Right lobe of liver (tissue), 6 donors: ENCODE measurements around the gene ASPSCR1. TPM values are rescaled to one million over a fixed set of nuclear protein-coding genes. Genes with fewer than 3 reads are reported as not detected.

ENCODE experiments used
- ATAC-seq, 4 donors: fragments of 200-7000 bp; cut with Tn5 transposase; one replicate each; pipeline ENCODE4 v1.9.1; 2020; ENCODE audit warnings: mild to moderate bottlenecking in 4 of 4, moderate library complexity in 4 of 4
- DNase-seq, 3 donors: peaks; one replicate each; pipeline ENCODE4 v3.0.0-alpha.2; 2020
- H3K27ac ChIP-seq, 3 donors: fragments of 200-600 bp; one replicate each; pipeline ENCODE4 v1.8.0; 2022
- H3K27me3 ChIP-seq, 2 donors: fragments of 200-600 bp; one replicate each; pipeline ENCODE4 v1.8.0; 2022
- H3K36me3 ChIP-seq, 4 donors: fragments of 200-600 bp; sonication (generic) in 1 of 4; one replicate each; pipeline versions ENCODE4 v1.5.1 to v1.8.0; 2017 to 2022; ENCODE audit warnings: control low read depth in 1 of 4
- H3K4me1 ChIP-seq, 4 donors: fragments of 200-600 bp; sonication (generic) in 1 of 4; one replicate each; pipeline versions ENCODE4 v1.5.1 to v1.8.0; 2017 to 2022; ENCODE audit warnings: control low read depth in 1 of 4
- H3K4me3 ChIP-seq, 3 donors: fragments of 200-600 bp; one replicate each; pipeline ENCODE4 v1.8.0; 2022
- H3K9me3 ChIP-seq, 4 donors: fragments of 200-600 bp; sonication (generic) in 1 of 4; one replicate each; pipeline versions ENCODE4 v1.5.1 to v1.8.0; 2017 to 2022; ENCODE audit warnings: control low read depth in 1 of 4
- POLR2A ChIP-seq: fragments of 450-650 bp; IDR thresholded peaks from one replicate; pipeline ENCODE4 v1.6.1; 2017; ENCODE audit warnings: antibody characterized with exemption, mild to moderate bottlenecking
- WGBS: methylation state at CpG from one replicate; pipeline ENCODE4 v1.1.6; 2018; ENCODE audit warnings: low coverage, low lambda C conversion rate; ENCODE audit not compliant: insufficient coverage; ENCODE audit errors: missing lambda C conversion rate; 5-methylcytosine and 5-hydroxymethylcytosine counted together
- intact Hi-C, 2 donors: fragments of 100-400 bp; cut with DNase I; formaldehyde crosslinking; loops; one replicate each; pipeline versions ENCODE4 v1.11.2 to v1.14.1; 2022
- total RNA-seq, 6 experiments: library from RNA; depleted of rRNA in 2 of 6; stranded (reverse); fragments of >200 nt in 2 of 6; fragmentation: NEBNext Ultra II Directional in 3 of 6; extraction: Animal tissue kit (Norgen Biotek cat#: 25700) in 3 of 6; gene quantifications; one replicate each; pipeline versions ENCODE4 v1.1.0 to v1.2.4, GENCODE V29; 2016 to 2023
- TF ChIP-seq, protein P1 (sequence below), 4 donors: fragments of 200-600 bp in 3 of 4; fragments of 450-650 bp in 1 of 4; IDR thresholded peaks; one replicate each; pipeline versions ENCODE4 v1.5.1 to v1.8.0; 2016 to 2022; ENCODE audit warnings: antibody characterized with exemption in 4 of 4, mild to moderate bottlenecking in 2 of 4
- donor health status: DM: no; HTN: yes; CAD: no.
- donor health status: DM: no; HTN: no; CAD: no.
- donor health status: DM: no; HTN: no; CAD: no.
- donor health status: DM: no; HTN: yes; CAD: no.
- donor health status: DM: no; HTN: yes; CAD: no.

Gene ASPSCR1
- total RNA-seq, 6 experiments from 2014 or later, result 24.4 to 55.6 (median 32.9) TPM

DNA sequence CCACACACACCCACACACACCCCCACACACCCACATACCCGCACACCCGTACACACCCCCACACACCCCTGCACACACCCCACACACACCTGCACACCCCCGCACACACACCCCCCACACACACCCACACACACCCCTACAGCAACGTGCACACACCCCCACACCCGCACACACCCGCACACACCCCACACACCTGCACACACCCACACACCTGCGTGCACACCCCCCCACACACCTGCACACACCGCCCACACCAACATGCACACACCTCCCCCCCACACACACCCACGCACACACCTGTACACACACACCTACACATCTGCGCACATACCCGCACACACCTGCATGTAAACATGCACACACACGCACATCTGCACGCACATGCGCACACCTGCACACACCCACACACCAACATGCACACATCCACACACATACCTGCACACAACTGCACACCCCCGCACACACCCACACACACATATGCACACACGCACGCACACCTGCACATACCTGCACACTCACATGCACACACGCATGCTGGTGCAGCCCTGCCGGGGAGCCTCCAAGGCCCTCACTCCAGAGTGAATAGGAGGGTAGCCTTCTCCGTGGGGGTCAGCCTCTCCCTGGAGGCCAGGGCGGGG is 7.5 kb downstream of the ASPSCR1 start:
- no peak for DNase-seq
- H3K27me3 ChIP-seq, result no peaks in the 10 kb centered on the region
- intact Hi-C loops, result no loop called here
- H3K4me1 ChIP-seq, result peaks cover 0 to 6% (median 0%) of the 10 kb centered on the region in 4 donors
- peaks cover 0 to 30% (median 11%) of the 10 kb centered on the region in 4 donors for H3K36me3 ChIP-seq
- ATAC-seq, result no peak
- H3K27ac ChIP-seq, result no peak overlapping the region
- WGBS, result 95% methylated on average over 12 of the region's 21 CpGs
- no peak overlapping the region for H3K4me3 ChIP-seq
- H3K9me3 ChIP-seq, result no peaks in the 10 kb centered on the region
- TF ChIP-seq, protein P1, sequence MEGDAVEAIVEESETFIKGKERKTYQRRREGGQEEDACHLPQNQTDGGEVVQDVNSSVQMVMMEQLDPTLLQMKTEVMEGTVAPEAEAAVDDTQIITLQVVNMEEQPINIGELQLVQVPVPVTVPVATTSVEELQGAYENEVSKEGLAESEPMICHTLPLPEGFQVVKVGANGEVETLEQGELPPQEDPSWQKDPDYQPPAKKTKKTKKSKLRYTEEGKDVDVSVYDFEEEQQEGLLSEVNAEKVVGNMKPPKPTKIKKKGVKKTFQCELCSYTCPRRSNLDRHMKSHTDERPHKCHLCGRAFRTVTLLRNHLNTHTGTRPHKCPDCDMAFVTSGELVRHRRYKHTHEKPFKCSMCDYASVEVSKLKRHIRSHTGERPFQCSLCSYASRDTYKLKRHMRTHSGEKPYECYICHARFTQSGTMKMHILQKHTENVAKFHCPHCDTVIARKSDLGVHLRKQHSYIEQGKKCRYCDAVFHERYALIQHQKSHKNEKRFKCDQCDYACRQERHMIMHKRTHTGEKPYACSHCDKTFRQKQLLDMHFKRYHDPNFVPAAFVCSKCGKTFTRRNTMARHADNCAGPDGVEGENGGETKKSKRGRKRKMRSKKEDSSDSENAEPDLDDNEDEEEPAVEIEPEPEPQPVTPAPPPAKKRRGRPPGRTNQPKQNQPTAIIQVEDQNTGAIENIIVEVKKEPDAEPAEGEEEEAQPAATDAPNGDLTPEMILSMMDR (IDR thresholded peaks at IDR 0.05), result no peak
- TF ChIP-seq POLR2A, result no peak

- intact Hi-C loops, result no loop called here
- Histone ChIP-seq H3K9me3 (no peaks in the 10 kb centered on the region), H3K4me3 (no peak overlapping the region), H3K27ac (no peak overlapping the region), H3K4me1 (peaks cover 0 to 15% (median 3%) of the 10 kb centered on the region in 4 donors), H3K27me3 (no peaks in the 10 kb centered on the region), H3K36me3 (peaks cover 0 to 30% (median 11%) of the 10 kb centered on the region in 4 donors)
- TF ChIP-seq, protein P1 (IDR thresholded peaks at IDR 0.05), result no peak
- TF ChIP-seq POLR2A, result no peak
- ATAC-seq, result no peak
- no peak for DNase-seq
- WGBS, result 96% methylated on average over 18 of the region's 26 CpGs
Measured at GRCh38 chr17:81986606-81987005, 9.2 kb downstream of the ASPSCR1 start.

- no peak for TF ChIP-seq POLR2A
- TF ChIP-seq, protein P1 (IDR thresholded peaks at IDR 0.05), result no peak
- peaks cover 0 to 21% (median 6%) of the 10 kb centered on the region in 4 donors for H3K4me1 ChIP-seq
- no peak overlapping the region for H3K4me3 ChIP-seq
- peaks cover 0 to 30% (median 11%) of the 10 kb centered on the region in 4 donors for H3K36me3 ChIP-seq
- WGBS, result 91% methylated on average over 16 of the region's 26 CpGs
- no peak overlapping the region for H3K27ac ChIP-seq
- no peaks in the 10 kb centered on the region for H3K9me3 ChIP-seq
- no peak for ATAC-seq
- no peak for DNase-seq
- intact Hi-C loops, result no loop called here
- no peaks in the 10 kb centered on the region for H3K27me3 ChIP-seq
Measured at GRCh38 chr17:81987161-81987770, 9.8 kb downstream of the ASPSCR1 start.

- ATAC-seq (no peak), DNase-seq (peak in 2 of 3 donors; percentile 48 to 52)
- H3K9me3 ChIP-seq, result no peaks in the 10 kb centered on the region
- H3K4me3 ChIP-seq, result no peak overlapping the region
- H3K4me1 ChIP-seq, result peaks cover 0 to 21% (median 10%) of the 10 kb centered on the region in 4 donors
- H3K27me3 ChIP-seq, result no peaks in the 10 kb centered on the region
- H3K36me3 ChIP-seq, result peaks cover 0 to 8% (median 4%) of the 10 kb centered on the region in 4 donors
- intact Hi-C loops, result no loop called here
- TF ChIP-seq POLR2A, result no peak
- TF ChIP-seq, protein P1 (IDR thresholded peaks at IDR 0.05), result no peak
- H3K27ac ChIP-seq, result peak overlapping the region in 1 of 3 donors; percentile 43
- 56% methylated on average over 9 of the region's 25 CpGs for WGBS
Measured at GRCh38 chr17:81990836-81991683, 13.6 kb downstream of the ASPSCR1 start.
